ENCODE data around the gene ILF3.

GRCh38 chr19:10661946-10662345, 7.8 kb downstream of the ILF3 start:
- TF ChIP-seq CTCF (optimal IDR thresholded peaks at IDR 0.05 in 1 of 3, IDR thresholded peaks at IDR 0.05 in 1 of 3, conservative IDR thresholded peaks at IDR 0.05 in 1 of 3; ENCODE audit: extremely low read depth in 1 of 3, insufficient read depth in 2 of 3, low read length in 3 of 3) (no peak), EZH2 (IDR thresholded peaks at IDR 0.05; ENCODE audit: low read length) (no peak)
